C4-2B (cell line): ENCODE results near the gene SELPLG.
"Not testable (repeated sequence)": the region's sequence is repeated elsewhere in the genome, so short reads cannot be mapped to it uniquely, and the experiment has no call there.

Source experiments
- H3K27ac ChIP-seq: fragments of 450-650 bp; 2 replicates; pipeline ENCODE4 v1.5.1; 2017
- CTCF ChIP-seq: fragments of 450-650 bp; conservative IDR thresholded peaks from 2 replicates; pipeline ENCODE4 v1.5.1; 2017; ENCODE audit warnings: mild to moderate bottlenecking
- ZFX ChIP-seq: fragments of 450-650 bp; IDR thresholded peaks from 2 replicates; pipeline ENCODE4 v1.6.1; 2017

The SELPLG gene

GRCh38 chr12:108666401-108666881, 32.7 kb upstream of the SELPLG start:
- TF ChIP-seq CTCF (no peak), ZFX (no peak)
- H3K27ac ChIP-seq, result no peak overlapping the region

GRCh38 chr12:108665608-108666202, 32.0 kb upstream of the SELPLG start:
- H3K27ac ChIP-seq, result no peak overlapping the region

GRCh38 chr12:108664338-108665258, 30.9 kb upstream of the SELPLG start:
- no peak overlapping the region for H3K27ac ChIP-seq
- TF ChIP-seq ZFX (no peak), CTCF (peak; percentile 91)

More at GRCh38 chr12:108665608-108666202, 32.0 kb upstream of the SELPLG start:
- TF ChIP-seq CTCF, result no peak
- no peak for TF ChIP-seq ZFX

- no peak overlapping the region for H3K27ac ChIP-seq
- TF ChIP-seq CTCF, result no peak
- no peak for TF ChIP-seq ZFX
These were observed 29.8 kb upstream of the SELPLG start for GRCh38 chr12:108663324-108664015.

- not testable (repeated sequence) for H3K27ac ChIP-seq
These were observed 24.4 kb upstream of the SELPLG start for GRCh38 chr12:108658115-108658514.

- TF ChIP-seq CTCF (no peak), ZFX (no peak)
These were observed 23.5 kb upstream of the SELPLG start for GRCh38 chr12:108657130-108657745.

GRCh38 chr12:108656247-108656646, 22.6 kb upstream of the SELPLG start:
- H3K27ac ChIP-seq, result not testable (repeated sequence)

More at GRCh38 chr12:108657130-108657745, 23.5 kb upstream of the SELPLG start:
- no peak overlapping the region for H3K27ac ChIP-seq

- not testable (repeated sequence) for H3K27ac ChIP-seq
These were observed 22.1 kb upstream of the SELPLG start for GRCh38 chr12:108655812-108656175.

- not testable (repeated sequence) for H3K27ac ChIP-seq
These were observed 20.9 kb upstream of the SELPLG start for GRCh38 chr12:108654622-108655021.
